ENCODE data around the gene NPPA. TPM values are rescaled to one million over a fixed set of nuclear protein-coding genes. Genes with fewer than 3 reads are reported as not detected.

NPPA gene
- total and polyA plus RNA-seq, 9 of the 15 experiments (the other 6 are each of a cell fraction or from before 2014, with no cell fraction given), result not detected

- TF ChIP-seq CREB1 (IDR thresholded peaks at IDR 0.05), result no peak; the same call in 1 of the 2 replicates
- TF ChIP-seq CREB1 (CRISPR knock-in tag; IDR thresholded peaks at IDR 0.05), result no peak
- 0 out of 2 replicates have a peak, but pooled peaks have one; percentile 54 for TF ChIP-seq ZNF41 (CRISPR knock-in tag; conservative IDR thresholded peaks at IDR 0.05)
- peak; percentile 96 for TF ChIP-seq DMBX1 (CRISPR knock-in tag; IDR thresholded peaks at IDR 0.05; ENCODE audit: borderline replicate concordance)
- no peak for TF ChIP-seq ZSCAN29 (IDR thresholded peaks at IDR 0.05)
- no peak for TF ChIP-seq ZBTB26 (CRISPR knock-in tag; IDR thresholded peaks at IDR 0.05)
- no peak for TF ChIP-seq NFE2L1 (tag; IDR thresholded peaks at IDR 0.05; ENCODE audit: borderline replicate concordance, low read depth)
- TF ChIP-seq ZNF644 (tag; IDR thresholded peaks at IDR 0.05; ENCODE audit: low read depth), result peak; percentile 85; the same call in 1 of the 2 replicates
- TF ChIP-seq PCBP1 (IDR thresholded peaks at IDR 0.05; ENCODE audit: low read depth, low read length, poor library complexity, severe bottlenecking), result no peak
- peak; percentile 56; the same call in 1 of the 2 replicates for TF ChIP-seq CUX1 (CRISPR knock-in tag; IDR thresholded peaks at IDR 0.05)
- no peak for TF ChIP-seq ESRRB (CRISPR knock-in tag; IDR thresholded peaks at IDR 0.05; ENCODE audit: borderline replicate concordance)
- no peak for TF ChIP-seq ZC3H8 (IDR thresholded peaks at IDR 0.05)
- TF ChIP-seq NFIX (CRISPR knock-in tag; IDR thresholded peaks at IDR 0.05; ENCODE audit: low read depth), result 0 out of 2 replicates have a peak, but pooled peaks have one; percentile 4
- no peak for TF ChIP-seq IRF1 (CRISPR knock-in tag; IDR thresholded peaks at IDR 0.05; ENCODE audit: borderline replicate concordance)
- TF ChIP-seq HMGXB4 (CRISPR knock-in tag; IDR thresholded peaks at IDR 0.05), result 0 out of 2 replicates have a peak, but pooled peaks have one; percentile 44
- TF ChIP-seq MECOM (CRISPR knock-in tag; IDR thresholded peaks at IDR 0.05), result peak; percentile 72; the same call in 1 of the 2 replicates
- TF ChIP-seq MTA1 (IDR thresholded peaks at IDR 0.05; ENCODE audit: borderline replicate concordance), result no peak
- TF ChIP-seq GABPA (tag; conservative IDR thresholded peaks at IDR 0.05; ENCODE audit: low read depth), result peak; percentile 63; the same call in 1 of the 2 replicates
- no peak for TF ChIP-seq PYGO2 (tag; IDR thresholded peaks at IDR 0.05)
Observed at GRCh38 chr1:11880911-11881748, 33.5 kb upstream of the NPPA start (continued).

Measured in K562 (cell line).